Neutrophil (primary cell): ENCODE results near the gene FAM222A.

Experiments
- H3K27ac ChIP-seq: fragments of 200-600 bp; sonication (generic); 2 replicates; pipeline ENCODE4 v1.5.1; 2016; ENCODE audit warnings: mild to moderate bottlenecking, moderate library complexity
- H3K27me3 ChIP-seq: fragments of 200-600 bp; sonication (generic); 2 replicates; pipeline ENCODE4 v1.6.0; 2016; ENCODE audit warnings: mild to moderate bottlenecking
- H3K36me3 ChIP-seq: fragments of 200-600 bp; sonication (generic); 2 replicates; pipeline ENCODE4 v1.5.1; 2017
- H3K4me1 ChIP-seq, 2 experiments: fragments of 200-600 bp in 1 of 2; sonication (generic) in 1 of 2; 1 replicate in 1 of 2; 2 replicates in 1 of 2; pipeline versions ENCODE4 v1.5.1 to v1.6.1; 2013 to 2016; ENCODE audit warnings: low read depth in 1 of 2, low read length in 1 of 2, mild to moderate bottlenecking in 1 of 2, moderate library complexity in 1 of 2; ENCODE audit not compliant: control insufficient read depth in 1 of 2, insufficient read depth in 1 of 2
- H3K4me3 ChIP-seq, 2 experiments: fragments of 200-600 bp in 1 of 2; sonication (generic) in 1 of 2; 1 replicate in 1 of 2; 2 replicates in 1 of 2; pipeline ENCODE4 v1.5.1; 2013 to 2016; ENCODE audit warnings: low read depth in 1 of 2, low read length in 1 of 2, mild to moderate bottlenecking in 1 of 2, moderate library complexity in 1 of 2
- H3K9me3 ChIP-seq: fragments of 200-600 bp; sonication (generic); 2 replicates; pipeline ENCODE4 v1.5.1; 2016
- TF ChIP-seq, protein P1 (sequence below): fragments of 200-600 bp; sonication (generic); IDR thresholded peaks from 2 replicates; pipeline ENCODE4 v1.5.1; 2016; ENCODE audit warnings: antibody characterized with exemption

Gene FAM222A

GRCh38 chr12:109739747-109740693, 26.4 kb downstream of the FAM222A start:
- Histone ChIP-seq H3K4me1 (no peaks in the 10 kb centered on the region), H3K36me3 (no peaks in the 10 kb centered on the region), H3K27ac (no peak overlapping the region), H3K9me3 (no peaks in the 10 kb centered on the region), H3K27me3 (peaks cover 53% of the 10 kb centered on the region), H3K4me3 (no peak overlapping the region)
- TF ChIP-seq, protein P1, sequence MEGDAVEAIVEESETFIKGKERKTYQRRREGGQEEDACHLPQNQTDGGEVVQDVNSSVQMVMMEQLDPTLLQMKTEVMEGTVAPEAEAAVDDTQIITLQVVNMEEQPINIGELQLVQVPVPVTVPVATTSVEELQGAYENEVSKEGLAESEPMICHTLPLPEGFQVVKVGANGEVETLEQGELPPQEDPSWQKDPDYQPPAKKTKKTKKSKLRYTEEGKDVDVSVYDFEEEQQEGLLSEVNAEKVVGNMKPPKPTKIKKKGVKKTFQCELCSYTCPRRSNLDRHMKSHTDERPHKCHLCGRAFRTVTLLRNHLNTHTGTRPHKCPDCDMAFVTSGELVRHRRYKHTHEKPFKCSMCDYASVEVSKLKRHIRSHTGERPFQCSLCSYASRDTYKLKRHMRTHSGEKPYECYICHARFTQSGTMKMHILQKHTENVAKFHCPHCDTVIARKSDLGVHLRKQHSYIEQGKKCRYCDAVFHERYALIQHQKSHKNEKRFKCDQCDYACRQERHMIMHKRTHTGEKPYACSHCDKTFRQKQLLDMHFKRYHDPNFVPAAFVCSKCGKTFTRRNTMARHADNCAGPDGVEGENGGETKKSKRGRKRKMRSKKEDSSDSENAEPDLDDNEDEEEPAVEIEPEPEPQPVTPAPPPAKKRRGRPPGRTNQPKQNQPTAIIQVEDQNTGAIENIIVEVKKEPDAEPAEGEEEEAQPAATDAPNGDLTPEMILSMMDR: no peak

DNA sequence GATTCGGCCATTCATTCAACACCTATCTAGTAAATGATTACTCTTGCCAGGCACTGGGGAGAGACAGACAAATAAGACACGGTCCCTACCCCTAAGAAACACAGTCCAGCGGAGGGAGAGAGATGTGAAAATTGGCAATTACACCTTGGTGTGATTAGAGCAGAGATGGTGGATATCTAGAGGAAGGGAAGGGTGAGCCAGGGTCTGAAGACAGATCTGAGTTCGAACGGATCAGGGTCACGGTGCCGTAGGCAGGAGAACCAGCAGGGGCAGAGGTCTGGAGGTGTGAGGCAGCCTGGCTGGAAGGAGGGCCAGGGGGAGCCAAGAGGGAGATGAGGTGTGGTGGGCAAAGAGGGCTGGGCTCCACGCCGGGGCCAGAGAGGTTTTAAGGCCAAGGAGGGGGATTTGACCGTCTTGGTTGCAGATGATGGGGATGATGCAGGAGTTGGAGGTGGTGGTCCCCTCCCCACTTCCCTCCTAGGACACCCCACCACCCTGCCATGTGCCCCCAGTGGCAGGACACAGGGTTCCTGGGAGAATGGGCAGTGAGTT, 27.1 kb downstream of the FAM222A start:
- no peaks in the 10 kb centered on the region for H3K9me3 ChIP-seq
- peaks cover 46% of the 10 kb centered on the region for H3K27me3 ChIP-seq
- no peaks in the 10 kb centered on the region for H3K4me1 ChIP-seq
- no peak overlapping the region for H3K27ac ChIP-seq
- TF ChIP-seq, protein P1: no peak
- no peaks in the 10 kb centered on the region for H3K36me3 ChIP-seq
- H3K4me3 ChIP-seq: no peak overlapping the region

- Histone ChIP-seq H3K9me3 (no peaks in the 10 kb centered on the region), H3K36me3 (no peaks in the 10 kb centered on the region), H3K4me3 (no peak overlapping the region), H3K27me3 (peaks cover 39% of the 10 kb centered on the region), H3K4me1 (no peaks in the 10 kb centered on the region), H3K27ac (no peak overlapping the region)
- TF ChIP-seq, protein P1: no peak
Observed at GRCh38 chr12:109741286-109741969, 27.8 kb downstream of the FAM222A start.

- TF ChIP-seq, protein P1: no peak
- H3K27ac ChIP-seq: no peak overlapping the region
- no peaks in the 10 kb centered on the region for H3K4me1 ChIP-seq
- no peaks in the 10 kb centered on the region for H3K36me3 ChIP-seq
- H3K27me3 ChIP-seq: peaks cover 32% of the 10 kb centered on the region
- no peaks in the 10 kb centered on the region for H3K9me3 ChIP-seq
- H3K4me3 ChIP-seq: no peak overlapping the region
Observed at GRCh38 chr12:109741970-109742703, 28.5 kb downstream of the FAM222A start.
